Globus pallidus (tissue), 1 donor: Measurements from ENCODE around the gene ELL2.

Source experiments
- DNase-seq: peaks from one replicate; pipeline ENCODE4 v3.0.0-alpha.2; 2015; ENCODE audit warnings: low spot score

ELL2 gene

GRCh38 chr5:95880081-95880926 lies 81.3 kb downstream of the ELL2 start:
- no peak for DNase-seq

GRCh38 chr5:95879661-95880060 lies 82.0 kb downstream of the ELL2 start:
- no peak for DNase-seq

GRCh38 chr5:95878417-95879323 lies 83.0 kb downstream of the ELL2 start:
- DNase-seq, result no peak

- DNase-seq, result no peak
Measured at GRCh38 chr5:95876782-95877181, 84.9 kb downstream of the ELL2 start.

- no peak for DNase-seq
Measured at GRCh38 chr5:95874246-95874645, 87.4 kb downstream of the ELL2 start.

GRCh38 chr5:95873351-95873750 lies 88.3 kb downstream of the ELL2 start:
- DNase-seq, result no peak

GRCh38 chr5:95872346-95873268 lies 89.0 kb downstream of the ELL2 start:
- DNase-seq, result no peak

- DNase-seq, result no peak
Measured at GRCh38 chr5:95871146-95871806, 90.4 kb downstream of the ELL2 start.

- DNase-seq, result no peak
Measured at GRCh38 chr5:95870105-95870672, 91.5 kb downstream of the ELL2 start.

GRCh38 chr5:95869173-95869855 lies 92.3 kb downstream of the ELL2 start:
- DNase-seq, result peak; percentile 68

GRCh38 chr5:95868136-95868535 lies 93.5 kb downstream of the ELL2 start:
- DNase-seq, result no peak

- no peak for DNase-seq
Measured at GRCh38 chr5:95866435-95867040, 95.1 kb downstream of the ELL2 start.

GRCh38 chr5:95864944-95865504 lies 96.6 kb downstream of the ELL2 start:
- DNase-seq, result no peak

- DNase-seq, result no peak
Measured at GRCh38 chr5:95864456-95864855, 97.2 kb downstream of the ELL2 start.

- peak; percentile 63 for DNase-seq
Measured at GRCh38 chr5:95863383-95863757, 98.3 kb downstream of the ELL2 start.

- DNase-seq, result no peak
Measured at GRCh38 chr5:95862671-95863382, 98.8 kb downstream of the ELL2 start.

- no peak for DNase-seq
Measured at GRCh38 chr5:95861864-95862561, 99.6 kb downstream of the ELL2 start.

GRCh38 chr5:95861221-95861863 lies 100.3 kb downstream of the ELL2 start:
- no peak for DNase-seq
